HG03520 (cell line): ENCODE data around the gene PPP1R13B.

Experiments
- ATAC-seq: cut with Tn5 transposase; IDR thresholded peaks from one replicate; pipeline ENCODE4 v1.9.1; 2021; ENCODE audit warnings: mild to moderate bottlenecking, moderate library complexity; ENCODE audit not compliant: unreplicated experiment

The PPP1R13B gene

GRCh38 chr14:103733651-103734050, 113.7 kb downstream of the PPP1R13B start:
- ATAC-seq = no peak

- ATAC-seq = no peak
Observed at GRCh38 chr14:103732868-103733620, 114.3 kb downstream of the PPP1R13B start.

GRCh38 chr14:103731916-103732867, 115.2 kb downstream of the PPP1R13B start:
- no peak for ATAC-seq

- ATAC-seq = no peak
Observed at GRCh38 chr14:103731481-103731880, 115.9 kb downstream of the PPP1R13B start.

- ATAC-seq = no peak
Observed at GRCh38 chr14:103730490-103731035, 116.8 kb downstream of the PPP1R13B start.

- no peak for ATAC-seq
Observed at GRCh38 chr14:103729496-103730448, 117.6 kb downstream of the PPP1R13B start.

- no peak for ATAC-seq
Observed at GRCh38 chr14:103728721-103729120, 118.7 kb downstream of the PPP1R13B start.

- ATAC-seq = no peak
Observed at GRCh38 chr14:103728141-103728540, 119.2 kb downstream of the PPP1R13B start.

- no peak for ATAC-seq
Observed at GRCh38 chr14:103727313-103727980, 119.9 kb downstream of the PPP1R13B start.

- no peak for ATAC-seq
Observed at GRCh38 chr14:103726474-103726873, 120.9 kb downstream of the PPP1R13B start.

GRCh38 chr14:103725739-103726395, 121.5 kb downstream of the PPP1R13B start:
- no peak for ATAC-seq

- ATAC-seq = no peak
Observed at GRCh38 chr14:103725001-103725682, 122.2 kb downstream of the PPP1R13B start.

- no peak for ATAC-seq
Observed at GRCh38 chr14:103724116-103724515, 123.3 kb downstream of the PPP1R13B start.

- no peak for ATAC-seq
Observed at GRCh38 chr14:103723748-103724081, 123.7 kb downstream of the PPP1R13B start.

- no peak for ATAC-seq
Observed at GRCh38 chr14:103721334-103722120, 125.8 kb downstream of the PPP1R13B start.

- ATAC-seq = no peak
Observed at GRCh38 chr14:103719751-103720150, 127.6 kb downstream of the PPP1R13B start.

GRCh38 chr14:103718572-103718971, 128.8 kb downstream of the PPP1R13B start:
- no peak for ATAC-seq

GRCh38 chr14:103716899-103717411, 130.4 kb downstream of the PPP1R13B start:
- ATAC-seq = no peak
